Cerebellar nuclear complex (tissue), 1 donor: ENCODE results near the gene SMPDL3B.
"Not testable (repeated sequence)": the region's sequence is repeated elsewhere in the genome, so short reads cannot be mapped to it uniquely, and the experiment has no call there.

Source experiments
- DNase-seq, 2 experiments: peaks; one replicate each; lab custom pipeline; 2025; lab: John Stamatoyannopoulos, UW

The SMPDL3B gene

GRCh38 chr1:27970401-27970800 is 35.6 kb downstream of the SMPDL3B start:
- no peak for DNase-seq

GRCh38 chr1:27971674-27972073 is 36.9 kb downstream of the SMPDL3B start:
- DNase-seq, result no peak

GRCh38 chr1:27972141-27972540 is 37.3 kb downstream of the SMPDL3B start:
- DNase-seq, result no peak

GRCh38 chr1:27973771-27974416 is 39.1 kb downstream of the SMPDL3B start:
- DNase-seq, result no peak

- DNase-seq, result no peak
These were observed 39.6 kb downstream of the SMPDL3B start for GRCh38 chr1:27974417-27974781.

- DNase-seq, result no peak
These were observed 44.5 kb downstream of the SMPDL3B start for GRCh38 chr1:27979151-27979858.

GRCh38 chr1:27979859-27980201 is 45.0 kb downstream of the SMPDL3B start:
- DNase-seq, result no peak

- no peak for DNase-seq
These were observed 45.5 kb downstream of the SMPDL3B start for GRCh38 chr1:27980216-27980845.

- DNase-seq, result no peak
These were observed 46.3 kb downstream of the SMPDL3B start for GRCh38 chr1:27981145-27981544.

- no peak for DNase-seq
These were observed 56.2 kb downstream of the SMPDL3B start for GRCh38 chr1:27990920-27991537.

- no peak for DNase-seq
These were observed 57.5 kb downstream of the SMPDL3B start for GRCh38 chr1:27992276-27992675.

- DNase-seq, result no peak
These were observed 58.4 kb downstream of the SMPDL3B start for GRCh38 chr1:27993241-27993640.

- no peak for DNase-seq
These were observed 59.3 kb downstream of the SMPDL3B start for GRCh38 chr1:27994060-27994459.

GRCh38 chr1:27994526-27994925 is 59.7 kb downstream of the SMPDL3B start:
- not testable (repeated sequence) for DNase-seq

- no peak for DNase-seq
These were observed 64.3 kb downstream of the SMPDL3B start for GRCh38 chr1:27999055-27999454.

GRCh38 chr1:28002600-28002999 is 67.8 kb downstream of the SMPDL3B start:
- DNase-seq, result no peak

- DNase-seq, result not testable (repeated sequence)
These were observed 68.3 kb downstream of the SMPDL3B start for GRCh38 chr1:28003117-28003516.
